Esophagus muscularis mucosa (tissue), 4 donors: ENCODE measurements around the gene TTC34. TPM values are rescaled to one million over a fixed set of nuclear protein-coding genes. Genes with fewer than 3 reads are reported as not detected.

Experiments used
- DNase-seq: peaks from one replicate; pipeline ENCODE4 v3.0.0-alpha.2; 2017; ENCODE audit errors: extremely low spot score
- H3K27ac ChIP-seq, 4 donors: fragments of 200-600 bp; sonication (generic); replicated peaks in 1 of 4; 1 replicate in 3 of 4; 2 replicates in 1 of 4; pipeline ENCODE4 v1.5.1; 2016 to 2019; ENCODE audit warnings: mild to moderate bottlenecking in 1 of 4
- H3K27me3 ChIP-seq, 4 donors: fragments of 200-600 bp; sonication (generic); one replicate each; pipeline versions ENCODE4 v1.5.1 to v1.6.0; 2016 to 2019
- H3K36me3 ChIP-seq, 4 donors: fragments of 200-600 bp; sonication (generic); one replicate each; pipeline ENCODE4 v1.5.1; 2016 to 2019
- H3K4me1 ChIP-seq, 4 donors: fragments of 200-600 bp; sonication (generic); one replicate each; pipeline ENCODE4 v1.5.1; 2016 to 2019
- H3K4me3 ChIP-seq, 4 donors: fragments of 200-600 bp; sonication (generic); 1 replicate in 2 of 4; 2 replicates in 2 of 4; pipeline ENCODE4 v1.5.1; 2016 to 2019; ENCODE audit warnings: mild to moderate bottlenecking in 4 of 4, moderate library complexity in 1 of 4
- H3K9me3 ChIP-seq, 4 donors: fragments of 200-600 bp; sonication (generic); 1 replicate in 3 of 4; 2 replicates in 1 of 4; pipeline ENCODE4 v1.5.1; 2016 to 2019
- EP300 ChIP-seq: sonication (generic); formaldehyde crosslinking; IDR thresholded peaks from one replicate; pipeline ENCODE4 v1.6.1; 2017; ENCODE audit warnings: antibody characterized with exemption
- POLR2A ChIP-seq: fragments of 450-650 bp; IDR thresholded peaks from one replicate; pipeline ENCODE4 v1.6.1; 2017; ENCODE audit warnings: antibody characterized with exemption, moderate library complexity, mild to moderate bottlenecking, low read depth
- POLR2AphosphoS5 ChIP-seq, 2 donors: sonication (generic); formaldehyde crosslinking; IDR thresholded peaks; one replicate each; pipeline ENCODE4 v1.6.1; 2017; ENCODE audit warnings: antibody characterized with exemption in 2 of 2
- WGBS: methylation state at CpG from one replicate; pipeline ENCODE4 v1.1.5; 2018; 5-methylcytosine and 5-hydroxymethylcytosine counted together
- intact Hi-C: fragments of 100-400 bp; cut with DNase I; formaldehyde crosslinking; loops from one replicate; pipeline ENCODE4 v1.15.1; 2023
- total RNA-seq, 4 donors: library from RNA; depleted of rRNA; stranded (reverse); fragments of >200 nt; gene quantifications; one replicate each; pipeline versions ENCODE4 v1.1.0 to v1.2.1, GENCODE V29; 2016
- TF ChIP-seq, protein P1 (sequence below), 3 experiments: fragments of 200-600 bp in 2 of 3; fragments of 450-650 bp in 1 of 3; sonication (generic) in 2 of 3; IDR thresholded peaks; one replicate each; pipeline ENCODE4 v1.5.1; 2017 to 2019; ENCODE audit warnings: antibody characterized with exemption in 3 of 3, mild to moderate bottlenecking in 2 of 3, moderate library complexity in 1 of 3

Gene TTC34
- total RNA-seq, 4 donors from 2014 or later = under 0.01 to 0.46 (median 0.10) TPM

DNA sequence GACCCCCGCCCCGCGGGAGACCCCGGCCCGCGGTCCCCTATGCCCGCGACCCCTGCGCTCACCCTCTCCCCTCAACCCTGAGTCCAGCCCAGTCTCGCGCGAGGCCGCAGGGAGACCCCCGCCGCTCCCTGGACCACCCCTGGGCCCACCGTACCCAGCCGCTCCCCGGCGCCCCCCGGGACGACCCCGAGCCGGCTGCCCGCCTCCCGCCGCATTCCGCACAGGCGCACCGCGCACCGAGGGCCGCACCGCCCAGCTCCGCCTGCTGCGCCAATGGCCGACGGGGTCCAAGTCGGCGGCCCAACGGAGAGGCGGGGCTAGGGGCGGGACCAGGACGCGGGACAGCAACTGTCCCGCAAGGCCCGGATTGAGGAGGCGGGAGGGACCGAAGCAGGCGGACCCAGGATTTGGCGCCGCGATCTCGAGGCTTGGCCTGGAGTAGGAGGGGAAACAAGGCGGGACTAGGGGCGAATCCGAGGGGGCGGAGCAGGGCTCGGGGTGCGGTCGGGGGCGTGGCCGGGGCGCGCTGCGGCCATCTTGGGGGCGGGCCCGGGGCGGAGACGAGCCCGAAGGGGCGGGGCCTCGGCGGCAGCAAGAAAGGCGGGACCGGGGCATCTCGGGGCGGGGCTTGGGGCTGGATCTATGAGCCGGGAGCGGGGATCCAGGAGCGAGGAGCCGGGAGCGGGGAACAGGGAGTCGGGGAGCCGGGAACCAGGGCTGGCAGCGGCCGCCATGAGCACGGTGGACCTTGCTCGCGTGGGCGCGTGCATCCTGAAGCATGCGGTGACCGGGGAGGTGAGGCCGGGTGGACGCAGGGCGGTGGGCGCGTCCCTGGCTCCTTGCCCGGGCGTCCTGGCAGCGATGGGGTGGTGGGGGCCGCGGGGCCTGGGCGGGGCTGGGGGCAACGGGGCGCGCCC lies 215.1 kb downstream of the TTC34 start, which contains the start of gene PRXL2B:
PRXL2B (plus strand) TSS at position 624 of the 917 bp plus-strand sequence; CDS start at position 733, 109 bp downstream.
- intact Hi-C loops = loop anchor here (2.0 kb wide), 1 partner anchor 56 kb away; no protein-coding TSS in a partner anchor
- DNase-seq = peak; percentile 100
- no peaks in the 10 kb centered on the region for H3K9me3 ChIP-seq
- H3K4me3 ChIP-seq = peak within 1 kb of the TSS; percentile 82 to 95 (median 88)
- H3K27ac ChIP-seq = peak within 1 kb of the TSS; percentile 92 to 99 (median 98)
- no peaks in the 10 kb centered on the region for H3K27me3 ChIP-seq
- 2% methylated on average over 32 of the region's 107 CpGs for WGBS
- TF ChIP-seq, protein P1, sequence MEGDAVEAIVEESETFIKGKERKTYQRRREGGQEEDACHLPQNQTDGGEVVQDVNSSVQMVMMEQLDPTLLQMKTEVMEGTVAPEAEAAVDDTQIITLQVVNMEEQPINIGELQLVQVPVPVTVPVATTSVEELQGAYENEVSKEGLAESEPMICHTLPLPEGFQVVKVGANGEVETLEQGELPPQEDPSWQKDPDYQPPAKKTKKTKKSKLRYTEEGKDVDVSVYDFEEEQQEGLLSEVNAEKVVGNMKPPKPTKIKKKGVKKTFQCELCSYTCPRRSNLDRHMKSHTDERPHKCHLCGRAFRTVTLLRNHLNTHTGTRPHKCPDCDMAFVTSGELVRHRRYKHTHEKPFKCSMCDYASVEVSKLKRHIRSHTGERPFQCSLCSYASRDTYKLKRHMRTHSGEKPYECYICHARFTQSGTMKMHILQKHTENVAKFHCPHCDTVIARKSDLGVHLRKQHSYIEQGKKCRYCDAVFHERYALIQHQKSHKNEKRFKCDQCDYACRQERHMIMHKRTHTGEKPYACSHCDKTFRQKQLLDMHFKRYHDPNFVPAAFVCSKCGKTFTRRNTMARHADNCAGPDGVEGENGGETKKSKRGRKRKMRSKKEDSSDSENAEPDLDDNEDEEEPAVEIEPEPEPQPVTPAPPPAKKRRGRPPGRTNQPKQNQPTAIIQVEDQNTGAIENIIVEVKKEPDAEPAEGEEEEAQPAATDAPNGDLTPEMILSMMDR (IDR thresholded peaks at IDR 0.05) = no peak
- TF ChIP-seq EP300 (no peak), POLR2A (peak; percentile 81), POLR2AphosphoS5 (IDR thresholded peaks at IDR 0.05) (peak; percentile 88 to 90)
- H3K36me3 ChIP-seq = peaks cover 0 to 19% (median 10%) of the 10 kb centered on the region in 4 donors
- peaks cover 22 to 49% (median 40%) of the 10 kb centered on the region in 4 donors for H3K4me1 ChIP-seq

Other genes starting within 250 kb of the TTC34 start
- 10 to 100 TPM; 26.2 to 49.2 (median 42.5) TPM for gene TNFRSF14, start 245.3 kb downstream of the TTC34 start, total RNA-seq
- gene PRXL2B, start 214.9 kb downstream of the TTC34 start, total RNA-seq = 10 to 100 TPM in 3 of 4 donors, 1 to 10 TPM in 1; 7.9 to 18.8 (median 14.8) TPM
- 1 to 10 TPM in 1 of 4 donors, under 1 TPM in 2, not detected in 1; 0.78 to 1.7 (median 0.80) TPM for gene MMEL1, start 168.7 kb downstream of the TTC34 start, total RNA-seq
- gene ACTRT2, start 219.8 kb upstream of the TTC34 start, total RNA-seq = not detected